Activated T-cell treated with anti-CD3 and anti-CD28 coated beads, Interleukin-2, amount 50 U/mL, for 4 hours (primary cell): ENCODE results near the gene RERE. TPM values are rescaled to one million over a fixed set of nuclear protein-coding genes. Genes with fewer than 3 reads are reported as not detected.

Experiments
- ATAC-seq, 2 donors: fragments of 200-7000 bp; cut with Tn5 transposase; one replicate each; pipeline ENCODE4 v1.10.0; 2021
- DNase-seq: peaks from one replicate; pipeline ENCODE4 v3.0.0-alpha.2; 2020
- H3K27me3 Mint-ChIP-seq: one replicate; pipeline ENCODE4 v1.8.0; 2021; ENCODE audit warnings: low read depth, mixed read lengths
- H3K36me3 Mint-ChIP-seq: one replicate; pipeline ENCODE4 v1.8.0; 2022; ENCODE audit warnings: mixed read lengths; ENCODE audit not compliant: insufficient read depth
- H3K4me1 Mint-ChIP-seq: one replicate; pipeline ENCODE4 v1.8.0; 2021; ENCODE audit warnings: low read depth, mixed read lengths
- H3K4me3 Mint-ChIP-seq: one replicate; pipeline ENCODE4 v1.8.0; 2021; ENCODE audit warnings: mild to moderate bottlenecking, moderate library complexity, mixed read lengths
- H3K9me3 Mint-ChIP-seq: one replicate; pipeline ENCODE4 v1.8.0; 2021; ENCODE audit warnings: mixed read lengths
- total RNA-seq, 3 donors: library from RNA; stranded (reverse); gene quantifications; one replicate each; pipeline ENCODE4 v1.2.1, GENCODE V29; 2021

The RERE gene
- total RNA-seq, 3 donors from 2014 or later = 40.5 to 53.4 (median 47.8) TPM

DNA sequence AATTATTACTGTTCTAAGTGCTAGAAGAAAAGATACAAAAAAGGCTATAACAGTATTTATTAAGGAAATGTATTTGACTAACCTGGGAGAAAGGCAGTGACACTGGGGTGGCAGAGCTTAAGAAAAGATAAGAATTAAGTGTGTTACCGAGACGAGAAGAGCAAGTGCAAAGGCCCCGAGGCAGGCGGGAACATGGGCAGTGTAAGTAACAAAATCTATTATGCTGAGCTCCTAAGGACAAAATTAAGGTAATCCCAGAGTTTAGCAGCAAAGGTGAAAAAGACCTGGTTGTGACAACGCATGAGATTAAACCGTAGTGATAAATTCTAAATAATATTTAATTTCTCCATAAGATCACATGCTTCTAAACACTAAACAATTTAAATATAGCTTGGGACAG, 167.6 kb downstream of the RERE start:
- DNase-seq = no peak
- Mint-ChIP-seq H3K4me1 (peaks cover 40% of the 10 kb centered on the region), H3K36me3 (peaks cover 4% of the 10 kb centered on the region), H3K9me3 (no peaks in the 10 kb centered on the region), H3K4me3 (no peak overlapping the region), H3K27me3 (no peaks in the 10 kb centered on the region)
- no peak for ATAC-seq

DNA sequence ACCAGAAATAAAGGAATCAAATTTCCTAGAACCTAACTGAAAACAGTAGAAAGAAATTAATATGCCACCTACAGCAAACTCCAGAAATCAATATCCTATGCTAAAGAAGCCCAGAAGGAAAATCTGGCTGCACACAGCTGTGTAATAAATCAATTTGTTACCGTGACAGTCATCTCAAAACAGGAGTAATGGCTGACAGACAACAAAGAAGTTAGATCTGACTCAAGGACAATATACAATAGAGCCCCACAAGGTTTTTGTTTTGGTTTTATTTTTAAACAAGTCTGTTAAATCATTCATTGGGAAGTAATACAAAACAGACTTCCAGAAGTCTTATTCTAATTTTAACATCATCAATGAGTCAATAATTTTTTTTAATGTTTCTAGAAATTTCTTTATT, 168.4 kb downstream of the RERE start:
- peaks cover 4% of the 10 kb centered on the region for H3K36me3 Mint-ChIP-seq
- ATAC-seq = peak; percentile 87 to 90
- H3K4me3 Mint-ChIP-seq = no peak overlapping the region
- DNase-seq = no peak
- no peaks in the 10 kb centered on the region for H3K9me3 Mint-ChIP-seq
- H3K4me1 Mint-ChIP-seq = peaks cover 40% of the 10 kb centered on the region
- H3K27me3 Mint-ChIP-seq = no peaks in the 10 kb centered on the region

DNA sequence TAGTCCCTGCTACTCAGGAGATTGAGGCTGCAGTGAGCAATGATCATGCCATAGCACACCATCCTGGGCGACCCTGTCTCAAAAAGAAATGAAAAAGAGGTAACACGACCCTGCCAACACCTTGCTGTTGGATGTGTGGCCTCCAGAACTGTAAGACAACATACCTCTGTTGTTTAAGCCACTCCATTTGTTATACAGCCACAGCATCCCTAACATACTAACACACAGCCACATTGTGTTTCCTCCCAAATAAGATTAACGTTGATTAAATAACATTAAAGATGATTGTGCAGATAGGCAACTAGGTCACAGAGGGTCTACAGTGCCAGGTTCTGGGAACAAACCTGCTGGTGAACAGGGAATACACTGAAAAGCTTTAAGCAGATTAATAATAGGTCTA, 170.4 kb downstream of the RERE start:
- no peak overlapping the region for H3K4me3 Mint-ChIP-seq
- no peak for ATAC-seq
- DNase-seq = no peak
- H3K27me3 Mint-ChIP-seq = no peaks in the 10 kb centered on the region
- H3K9me3 Mint-ChIP-seq = no peaks in the 10 kb centered on the region
- peaks cover 5% of the 10 kb centered on the region for H3K36me3 Mint-ChIP-seq
- peaks cover 31% of the 10 kb centered on the region for H3K4me1 Mint-ChIP-seq

DNA sequence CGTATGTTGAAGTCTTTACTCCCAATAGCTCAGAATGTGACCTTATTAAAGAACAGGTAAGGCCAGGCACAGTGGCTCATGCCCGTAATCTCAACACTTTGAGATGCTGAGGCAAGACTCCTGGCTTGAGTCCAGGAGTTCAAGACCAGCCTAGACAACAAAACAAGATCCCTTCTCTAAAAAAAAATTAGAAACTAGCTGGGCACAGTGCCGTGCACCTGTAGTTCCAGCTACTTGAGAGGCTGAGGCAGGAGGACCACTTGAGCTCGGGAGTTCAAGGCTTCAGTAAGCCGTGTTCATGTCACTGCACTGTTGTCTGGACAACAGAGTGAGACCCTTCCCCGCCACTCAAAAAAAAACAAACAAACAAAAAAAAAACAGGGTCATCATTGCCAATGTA, 171.3 kb downstream of the RERE start:
- no peaks in the 10 kb centered on the region for H3K27me3 Mint-ChIP-seq
- peaks cover 5% of the 10 kb centered on the region for H3K36me3 Mint-ChIP-seq
- DNase-seq (no peak), ATAC-seq (no peak)
- peaks cover 23% of the 10 kb centered on the region for H3K4me1 Mint-ChIP-seq
- H3K4me3 Mint-ChIP-seq = no peak overlapping the region
- H3K9me3 Mint-ChIP-seq = no peaks in the 10 kb centered on the region

DNA sequence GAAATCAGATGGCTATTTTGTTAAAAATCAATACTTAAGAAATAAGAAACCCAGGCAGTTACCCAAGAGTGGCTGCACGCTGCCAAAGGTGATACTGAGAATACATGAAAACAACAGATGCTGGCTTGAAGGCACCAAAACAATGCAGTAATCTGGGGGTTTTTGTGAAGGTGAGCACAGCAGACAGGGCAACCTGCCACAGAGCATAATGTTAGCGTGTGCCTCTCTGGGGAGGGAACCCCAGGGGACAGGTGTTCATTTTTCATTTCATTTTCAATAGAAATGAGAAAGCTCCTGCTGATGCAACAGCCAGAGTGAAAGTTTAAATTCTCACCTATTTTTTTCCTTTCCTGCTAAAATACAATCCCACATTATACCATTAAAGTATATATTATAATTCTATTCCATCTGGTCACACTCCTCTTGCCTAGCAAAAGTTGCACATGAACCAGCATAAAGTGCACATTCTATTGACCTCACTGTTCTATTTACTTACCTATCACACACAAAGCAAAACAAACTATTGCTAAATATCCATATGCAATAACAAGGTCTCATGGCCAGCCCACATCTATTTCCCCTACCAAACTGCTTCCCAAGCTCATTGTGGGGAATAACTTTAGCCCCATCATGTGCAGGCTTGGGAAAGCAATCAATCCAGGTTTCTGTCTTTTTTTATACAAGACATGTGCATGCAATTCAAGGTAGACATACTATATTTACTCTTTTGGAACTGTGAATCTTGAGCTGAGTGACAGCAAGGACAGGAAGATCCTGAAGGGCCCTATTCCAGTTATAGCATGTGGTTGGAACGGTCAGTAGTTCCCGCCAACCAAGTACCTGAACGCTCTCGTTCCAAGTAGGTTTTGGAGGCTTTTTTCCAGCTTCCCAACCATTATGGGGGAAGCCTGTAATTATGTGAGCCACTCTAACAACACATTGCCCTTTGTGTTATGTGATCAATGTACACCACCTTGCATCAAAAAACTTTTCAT, 173.6 kb downstream of the RERE start:
- ATAC-seq = no peak
- H3K4me3 Mint-ChIP-seq = no peak overlapping the region
- no peaks in the 10 kb centered on the region for H3K27me3 Mint-ChIP-seq
- no peak for DNase-seq
- H3K4me1 Mint-ChIP-seq = peaks cover 16% of the 10 kb centered on the region
- peaks cover 5% of the 10 kb centered on the region for H3K36me3 Mint-ChIP-seq
- no peaks in the 10 kb centered on the region for H3K9me3 Mint-ChIP-seq

DNA sequence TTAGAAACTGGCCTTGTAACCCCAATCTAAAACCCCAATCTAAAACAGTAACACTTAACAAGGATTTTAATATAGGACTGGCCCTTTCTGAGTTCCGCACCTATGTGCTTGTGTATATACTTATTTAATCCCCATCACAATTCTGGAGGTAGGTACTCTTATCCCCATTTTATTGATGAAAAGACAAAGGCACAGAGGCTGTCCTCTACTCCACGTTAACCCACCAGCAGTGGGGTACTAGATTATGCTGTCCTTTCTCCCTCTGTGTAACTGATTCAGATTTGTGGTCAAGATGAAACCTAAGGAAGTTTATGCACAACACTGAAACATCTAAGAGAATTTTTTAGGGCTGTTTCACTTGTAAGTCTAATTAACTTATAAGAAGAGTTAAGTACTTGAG, 175.3 kb downstream of the RERE start:
- peaks cover 2% of the 10 kb centered on the region for H3K4me1 Mint-ChIP-seq
- no peak for ATAC-seq
- H3K9me3 Mint-ChIP-seq = no peaks in the 10 kb centered on the region
- no peak overlapping the region for H3K4me3 Mint-ChIP-seq
- H3K36me3 Mint-ChIP-seq = peaks cover 5% of the 10 kb centered on the region
- no peak for DNase-seq
- H3K27me3 Mint-ChIP-seq = no peaks in the 10 kb centered on the region

DNA sequence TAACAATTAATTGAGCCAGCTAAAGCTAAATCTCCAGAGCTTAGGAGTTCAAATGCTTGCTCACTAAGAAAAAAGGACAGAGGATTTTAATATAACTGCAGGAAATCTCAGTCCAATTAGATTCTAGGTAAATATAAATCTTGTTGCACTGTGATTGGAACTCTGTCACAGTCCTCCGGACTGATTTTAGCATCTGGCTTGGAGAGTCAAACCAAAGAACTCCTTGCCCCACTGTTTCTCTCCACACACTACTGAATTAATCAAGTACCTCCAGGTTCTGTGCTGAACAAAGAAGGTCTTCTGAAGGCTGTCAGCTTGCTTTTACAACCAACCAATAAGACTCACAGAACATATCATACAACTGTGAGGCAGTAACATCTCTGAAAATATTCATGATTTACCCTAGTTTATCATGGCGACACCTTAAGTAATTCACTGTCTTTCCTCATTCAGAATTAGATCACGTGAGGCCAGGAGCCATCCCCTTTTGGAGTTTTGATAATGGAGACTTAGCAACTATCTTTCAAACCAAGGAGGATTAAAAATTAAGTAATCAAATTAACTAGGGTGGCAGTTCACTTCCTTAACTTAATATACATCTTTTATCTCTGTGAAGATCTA, 176.0 kb downstream of the RERE start:
- ATAC-seq (no peak), DNase-seq (no peak)
- H3K4me3 Mint-ChIP-seq = no peak overlapping the region
- H3K9me3 Mint-ChIP-seq = no peaks in the 10 kb centered on the region
- peaks cover 5% of the 10 kb centered on the region for H3K36me3 Mint-ChIP-seq
- H3K27me3 Mint-ChIP-seq = no peaks in the 10 kb centered on the region
- peaks cover 2% of the 10 kb centered on the region for H3K4me1 Mint-ChIP-seq

DNA sequence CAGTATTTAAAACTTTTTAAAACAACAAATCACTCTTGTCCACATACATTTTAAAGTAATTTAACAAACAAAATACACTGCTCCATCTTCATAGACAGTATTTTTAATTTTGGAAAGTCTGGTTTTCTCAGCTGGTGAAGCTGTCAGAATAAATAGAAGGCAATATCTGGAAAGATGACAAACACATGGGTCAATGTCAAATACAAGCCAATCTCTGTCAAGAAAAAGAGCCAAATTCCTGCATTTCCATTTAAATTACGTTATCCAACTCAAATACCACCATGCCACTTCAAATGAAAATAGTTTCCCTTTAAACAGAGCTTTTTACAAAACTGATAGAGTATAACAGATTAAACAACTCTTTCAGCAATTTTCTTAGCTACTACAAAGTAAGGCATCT, 176.5 kb downstream of the RERE start:
- peaks cover 2% of the 10 kb centered on the region for H3K4me1 Mint-ChIP-seq
- H3K27me3 Mint-ChIP-seq = no peaks in the 10 kb centered on the region
- no peaks in the 10 kb centered on the region for H3K9me3 Mint-ChIP-seq
- peaks cover 5% of the 10 kb centered on the region for H3K36me3 Mint-ChIP-seq
- no peak for DNase-seq
- ATAC-seq = no peak
- H3K4me3 Mint-ChIP-seq = no peak overlapping the region

DNA sequence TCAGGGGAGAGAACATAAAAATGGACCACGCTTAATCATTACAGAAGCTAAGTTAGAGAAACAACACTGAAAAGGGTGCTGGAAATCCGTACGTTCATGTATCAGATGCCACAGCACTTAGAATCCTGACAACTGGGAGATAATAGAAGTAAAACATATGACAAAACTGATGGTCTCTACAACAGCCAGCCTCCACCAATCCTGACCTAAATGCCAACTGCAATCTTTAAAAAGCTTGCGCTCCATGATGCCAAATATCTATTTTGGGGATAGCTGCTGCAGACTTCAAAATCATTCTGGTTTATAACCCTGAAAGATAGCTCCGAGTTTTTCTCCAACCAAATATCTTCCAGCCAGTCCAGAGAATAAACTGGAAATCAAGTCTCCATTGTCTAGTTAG, 178.3 kb downstream of the RERE start:
- H3K36me3 Mint-ChIP-seq = peaks cover 5% of the 10 kb centered on the region

DNA sequence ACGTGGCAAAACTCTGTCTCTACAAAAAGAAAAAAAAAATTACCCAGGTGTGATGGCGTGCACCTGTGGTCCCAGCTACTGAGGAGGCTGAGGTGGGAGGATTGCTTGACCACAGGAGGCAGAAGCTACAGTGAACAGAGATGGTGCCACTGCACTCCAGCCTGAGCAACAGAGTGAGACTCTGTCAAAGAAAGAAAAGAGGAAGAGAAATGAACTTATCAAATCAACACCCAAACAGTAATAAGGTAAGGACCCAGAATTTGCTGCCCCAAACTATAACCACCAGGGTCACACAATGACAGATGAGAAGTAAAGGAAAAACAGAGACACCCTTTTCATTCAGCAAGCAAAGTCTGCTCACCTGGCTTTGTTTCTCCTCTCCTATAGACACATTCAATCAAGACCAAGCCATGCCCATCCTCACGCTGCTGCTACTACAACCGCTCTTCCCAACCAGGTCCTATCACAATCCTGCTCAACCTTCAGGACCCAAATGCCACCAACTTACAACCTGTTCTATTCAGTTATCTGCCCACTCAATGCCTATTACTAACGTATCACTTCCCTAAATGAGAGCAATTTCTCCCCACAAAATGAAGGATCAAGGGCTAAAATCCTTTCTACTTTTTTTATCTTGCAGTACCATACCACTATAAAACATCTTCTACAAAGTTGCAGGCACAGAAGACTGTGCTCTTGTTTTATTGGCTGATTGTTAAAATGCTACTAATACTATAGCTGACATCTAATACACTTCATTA, 183.5 kb downstream of the RERE start:
- Mint-ChIP-seq H3K9me3 (no peaks in the 10 kb centered on the region), H3K4me3 (no peak overlapping the region), H3K36me3 (peaks cover 5% of the 10 kb centered on the region), H3K27me3 (no peaks in the 10 kb centered on the region), H3K4me1 (peaks cover 33% of the 10 kb centered on the region)
- ATAC-seq (no peak), DNase-seq (no peak)

More for the DNA sequence above, 178.3 kb downstream of the RERE start:
- H3K9me3 Mint-ChIP-seq = no peaks in the 10 kb centered on the region
- H3K27me3 Mint-ChIP-seq = no peaks in the 10 kb centered on the region
- no peak for ATAC-seq
- peaks cover 3% of the 10 kb centered on the region for H3K4me1 Mint-ChIP-seq
- DNase-seq = no peak
- no peak overlapping the region for H3K4me3 Mint-ChIP-seq

DNA sequence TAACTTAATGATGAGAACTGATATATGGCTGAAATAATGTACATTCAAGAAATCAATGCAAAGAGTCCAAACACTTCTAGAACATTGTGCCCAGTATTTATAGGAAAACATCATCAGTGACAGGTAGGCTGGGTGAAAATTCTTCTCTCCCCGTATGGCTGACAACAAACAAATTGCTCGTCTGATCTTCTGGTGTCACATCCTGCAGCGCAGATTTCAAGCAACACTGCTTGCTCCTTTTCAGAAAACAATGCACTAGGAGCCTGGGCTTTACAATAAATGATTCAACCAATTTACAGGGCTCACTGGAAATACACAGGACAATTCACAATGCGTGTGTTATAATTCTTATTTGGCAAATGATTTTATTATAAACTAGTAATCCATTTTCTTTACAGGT, 185.3 kb downstream of the RERE start:
- no peak overlapping the region for H3K4me3 Mint-ChIP-seq
- no peaks in the 10 kb centered on the region for H3K9me3 Mint-ChIP-seq
- peaks cover 37% of the 10 kb centered on the region for H3K4me1 Mint-ChIP-seq
- peaks cover 5% of the 10 kb centered on the region for H3K36me3 Mint-ChIP-seq
- ATAC-seq (no peak), DNase-seq (no peak)
- H3K27me3 Mint-ChIP-seq = no peaks in the 10 kb centered on the region

DNA sequence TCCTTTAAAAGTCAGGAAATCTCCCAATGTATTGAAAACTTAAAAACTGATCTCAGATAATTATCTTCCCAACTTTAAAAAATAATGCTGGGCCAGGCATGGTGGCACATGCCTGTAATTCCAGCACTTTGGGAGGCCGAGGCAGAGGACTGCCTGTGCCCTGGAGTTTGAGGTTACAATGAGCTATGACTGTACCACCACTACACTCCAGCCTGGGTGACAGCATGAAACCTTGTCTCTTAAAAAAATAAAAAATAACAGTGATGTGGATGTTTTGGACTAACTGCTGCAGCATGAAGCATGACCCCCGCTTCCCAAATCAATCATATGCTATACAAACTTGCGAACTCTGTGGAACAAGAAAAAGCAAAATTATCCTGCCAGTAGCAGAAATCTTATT, 186.3 kb downstream of the RERE start:
- DNase-seq (no peak), ATAC-seq (no peak)
- H3K27me3 Mint-ChIP-seq = no peaks in the 10 kb centered on the region
- no peak overlapping the region for H3K4me3 Mint-ChIP-seq
- no peaks in the 10 kb centered on the region for H3K9me3 Mint-ChIP-seq
- peaks cover 47% of the 10 kb centered on the region for H3K4me1 Mint-ChIP-seq
- peaks cover 10% of the 10 kb centered on the region for H3K36me3 Mint-ChIP-seq

DNA sequence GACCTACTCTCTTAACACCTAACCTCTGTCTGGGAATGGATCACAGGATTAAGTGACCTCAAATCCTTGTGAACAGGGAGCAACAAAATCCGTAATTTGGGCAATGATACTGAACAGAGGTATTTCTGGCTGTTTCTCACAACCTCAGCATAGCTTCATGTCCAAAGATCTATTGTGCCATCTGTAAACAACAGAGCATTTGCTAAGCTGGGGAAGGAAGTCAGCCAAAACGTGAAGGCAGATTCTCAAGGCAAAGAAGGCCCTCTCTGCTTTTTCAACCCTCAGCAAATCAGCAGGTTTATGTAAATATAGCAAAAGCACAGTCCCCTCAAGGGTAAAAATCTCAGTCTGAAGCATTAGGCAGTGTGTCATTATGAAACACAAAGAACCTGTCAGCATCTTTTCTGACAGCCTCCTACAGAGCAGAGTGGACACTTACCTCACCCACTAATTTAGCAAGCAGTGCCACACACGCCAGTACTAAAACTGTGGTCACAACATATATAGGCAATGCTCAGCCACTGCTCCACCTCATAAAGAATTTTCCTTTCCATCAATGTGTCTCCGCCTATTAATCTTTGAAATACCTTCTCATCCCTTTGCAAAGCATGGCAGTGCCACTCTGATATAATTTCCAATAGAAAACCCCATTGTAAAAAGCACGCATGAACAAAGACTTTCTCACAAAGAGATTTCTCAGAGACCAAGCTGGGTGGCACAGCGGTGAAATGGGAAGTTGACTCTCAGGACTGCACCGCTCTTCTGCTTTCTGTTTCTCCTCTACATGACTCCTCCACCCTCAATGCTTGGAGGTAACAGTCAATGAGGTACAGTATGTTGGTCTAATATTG, 188.0 kb downstream of the RERE start:
- DNase-seq = no peak
- peaks cover 7% of the 10 kb centered on the region for H3K36me3 Mint-ChIP-seq
- no peak overlapping the region for H3K4me3 Mint-ChIP-seq
- peaks cover 58% of the 10 kb centered on the region for H3K4me1 Mint-ChIP-seq
- ATAC-seq = peak; percentile 72 to 83
- no peaks in the 10 kb centered on the region for H3K9me3 Mint-ChIP-seq
- no peaks in the 10 kb centered on the region for H3K27me3 Mint-ChIP-seq

DNA sequence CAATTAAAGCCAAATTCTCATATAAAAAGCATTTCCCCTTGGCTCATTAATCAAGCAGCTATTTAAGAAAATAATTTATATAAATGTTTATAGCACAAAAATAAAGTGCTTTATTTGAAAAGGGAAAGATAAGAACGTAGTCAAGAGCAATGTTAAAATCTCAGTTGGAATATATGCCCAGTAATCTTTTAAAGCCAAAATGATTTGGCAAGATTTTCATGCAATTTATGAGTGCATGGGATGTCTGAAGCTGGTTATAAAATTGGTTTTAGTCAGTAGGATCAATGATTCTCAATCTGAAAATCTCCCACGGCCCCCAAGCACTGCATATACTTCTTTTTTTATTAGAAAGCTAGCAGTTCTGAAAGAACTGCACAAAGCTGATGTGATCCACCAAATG, 188.8 kb downstream of the RERE start:
- DNase-seq = no peak
- Mint-ChIP-seq H3K9me3 (no peaks in the 10 kb centered on the region), H3K36me3 (peaks cover 7% of the 10 kb centered on the region), H3K4me3 (no peak overlapping the region), H3K4me1 (peaks cover 62% of the 10 kb centered on the region), H3K27me3 (no peaks in the 10 kb centered on the region)
- ATAC-seq = no peak
